GM12875 (cell line): ENCODE measurements around the gene UBE2F.
A peak's percentile ranks its signal among the peaks of the same experiment; 100 is the strongest.

ENCODE experiments used
- H3K4me3 ChIP-seq: one replicate; pipeline ENCODE4 v1.5.1; 2011; ENCODE audit warnings: low read depth, low read length, control low read depth
- TF ChIP-seq, protein P1 (sequence below): IDR thresholded peaks from 2 replicates; pipeline ENCODE4 v1.5.1; 2011; ENCODE audit warnings: low read depth, mild to moderate bottlenecking, control low read depth, inconsistent platforms, low read length, moderate library complexity, borderline replicate concordance; ENCODE audit not compliant: insufficient read depth

UBE2F gene

DNA sequence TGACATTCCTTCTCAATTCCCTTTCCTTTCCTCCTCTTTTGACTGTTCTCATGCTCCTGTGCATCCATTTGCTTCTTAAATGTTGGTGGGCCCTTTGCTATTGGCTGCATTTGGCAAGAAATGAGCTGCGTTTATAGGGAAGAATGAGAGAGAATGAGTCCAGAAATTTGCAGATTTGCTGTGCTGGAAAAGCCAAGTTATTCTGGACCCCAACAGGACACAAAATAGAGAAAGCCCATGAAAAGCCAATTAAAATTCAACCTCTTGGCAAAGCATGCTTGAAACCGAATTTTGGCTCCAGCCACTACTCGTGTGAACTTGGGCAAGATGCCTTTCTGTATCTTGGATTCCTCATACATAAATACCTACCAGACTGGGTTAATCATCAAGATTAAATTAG lies 92.7 kb downstream of the UBE2F start:
- TF ChIP-seq, protein P1, sequence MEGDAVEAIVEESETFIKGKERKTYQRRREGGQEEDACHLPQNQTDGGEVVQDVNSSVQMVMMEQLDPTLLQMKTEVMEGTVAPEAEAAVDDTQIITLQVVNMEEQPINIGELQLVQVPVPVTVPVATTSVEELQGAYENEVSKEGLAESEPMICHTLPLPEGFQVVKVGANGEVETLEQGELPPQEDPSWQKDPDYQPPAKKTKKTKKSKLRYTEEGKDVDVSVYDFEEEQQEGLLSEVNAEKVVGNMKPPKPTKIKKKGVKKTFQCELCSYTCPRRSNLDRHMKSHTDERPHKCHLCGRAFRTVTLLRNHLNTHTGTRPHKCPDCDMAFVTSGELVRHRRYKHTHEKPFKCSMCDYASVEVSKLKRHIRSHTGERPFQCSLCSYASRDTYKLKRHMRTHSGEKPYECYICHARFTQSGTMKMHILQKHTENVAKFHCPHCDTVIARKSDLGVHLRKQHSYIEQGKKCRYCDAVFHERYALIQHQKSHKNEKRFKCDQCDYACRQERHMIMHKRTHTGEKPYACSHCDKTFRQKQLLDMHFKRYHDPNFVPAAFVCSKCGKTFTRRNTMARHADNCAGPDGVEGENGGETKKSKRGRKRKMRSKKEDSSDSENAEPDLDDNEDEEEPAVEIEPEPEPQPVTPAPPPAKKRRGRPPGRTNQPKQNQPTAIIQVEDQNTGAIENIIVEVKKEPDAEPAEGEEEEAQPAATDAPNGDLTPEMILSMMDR, result no peak
- no peak overlapping the region for H3K4me3 ChIP-seq

DNA sequence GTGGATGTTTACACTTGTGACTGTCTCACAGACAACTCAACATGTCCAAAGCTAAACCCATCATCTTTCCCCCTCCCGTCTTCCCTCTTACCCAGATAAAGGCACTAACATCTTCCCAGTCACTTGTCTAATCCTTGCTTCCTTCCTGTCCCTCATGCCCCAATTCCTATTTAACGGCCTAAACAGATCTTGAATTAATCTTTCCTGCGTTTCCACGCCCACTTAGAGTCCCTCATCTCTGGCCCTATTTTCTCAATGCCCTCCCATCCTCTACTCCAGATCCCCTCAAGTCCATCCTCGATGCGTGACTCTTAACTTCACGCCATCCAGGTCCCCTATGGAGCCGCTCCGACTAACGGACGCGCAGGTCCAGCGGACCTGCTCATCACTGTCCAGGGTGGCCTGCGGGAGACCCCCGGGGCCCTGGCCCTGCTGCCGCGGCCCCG lies 93.3 kb downstream of the UBE2F start:
- TF ChIP-seq, protein P1, result no peak

DNA sequence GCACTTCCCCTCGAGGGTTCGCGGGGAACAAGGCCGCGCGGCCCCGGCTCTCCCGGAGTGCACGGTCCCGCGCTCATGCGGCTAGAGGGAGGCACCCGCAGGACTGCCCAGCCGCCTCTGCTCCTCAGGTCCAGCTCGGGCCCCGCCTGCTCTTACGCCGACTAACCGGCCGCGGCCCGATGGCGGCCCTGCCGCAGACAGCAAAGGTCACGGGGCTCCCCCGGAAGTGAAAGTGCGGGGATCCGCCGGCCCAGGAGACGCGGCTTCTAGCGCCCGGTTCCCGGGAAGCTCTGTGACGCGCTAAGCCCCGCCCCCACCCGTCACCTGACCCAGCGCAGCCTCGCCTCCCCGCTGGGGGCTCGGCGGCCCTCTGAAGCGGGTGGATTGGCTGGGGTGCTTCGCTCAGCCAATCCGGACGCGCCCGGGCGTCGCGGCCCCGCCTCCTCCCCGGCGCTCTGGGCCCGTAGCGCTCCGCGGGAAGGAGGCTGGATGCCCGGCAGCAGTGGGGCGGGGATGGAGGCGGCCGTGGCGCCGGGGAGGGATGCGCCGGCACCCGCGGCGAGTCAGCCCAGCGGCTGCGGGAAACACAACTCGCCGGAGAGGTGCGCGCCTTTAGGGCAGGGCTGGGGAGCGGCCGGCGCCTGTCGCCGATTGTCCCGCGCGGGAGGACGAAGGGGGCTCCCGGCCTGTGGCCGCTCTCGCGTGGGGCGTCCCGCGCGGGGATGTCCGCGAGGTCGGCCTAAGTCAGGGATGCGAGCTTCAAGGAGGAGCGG lies 93.9 kb downstream of the UBE2F start, which contains the start of gene SCLY:
Gene SCLY (plus strand): TSS at position 460 of the 773 bp plus-strand sequence. CDS start 54 bp downstream, at position 514.
- TF ChIP-seq, protein P1, result no peak

More for the DNA sequence above, 93.3 kb downstream of the UBE2F start:
- H3K4me3 ChIP-seq, result peak overlapping the region; percentile 82

DNA sequence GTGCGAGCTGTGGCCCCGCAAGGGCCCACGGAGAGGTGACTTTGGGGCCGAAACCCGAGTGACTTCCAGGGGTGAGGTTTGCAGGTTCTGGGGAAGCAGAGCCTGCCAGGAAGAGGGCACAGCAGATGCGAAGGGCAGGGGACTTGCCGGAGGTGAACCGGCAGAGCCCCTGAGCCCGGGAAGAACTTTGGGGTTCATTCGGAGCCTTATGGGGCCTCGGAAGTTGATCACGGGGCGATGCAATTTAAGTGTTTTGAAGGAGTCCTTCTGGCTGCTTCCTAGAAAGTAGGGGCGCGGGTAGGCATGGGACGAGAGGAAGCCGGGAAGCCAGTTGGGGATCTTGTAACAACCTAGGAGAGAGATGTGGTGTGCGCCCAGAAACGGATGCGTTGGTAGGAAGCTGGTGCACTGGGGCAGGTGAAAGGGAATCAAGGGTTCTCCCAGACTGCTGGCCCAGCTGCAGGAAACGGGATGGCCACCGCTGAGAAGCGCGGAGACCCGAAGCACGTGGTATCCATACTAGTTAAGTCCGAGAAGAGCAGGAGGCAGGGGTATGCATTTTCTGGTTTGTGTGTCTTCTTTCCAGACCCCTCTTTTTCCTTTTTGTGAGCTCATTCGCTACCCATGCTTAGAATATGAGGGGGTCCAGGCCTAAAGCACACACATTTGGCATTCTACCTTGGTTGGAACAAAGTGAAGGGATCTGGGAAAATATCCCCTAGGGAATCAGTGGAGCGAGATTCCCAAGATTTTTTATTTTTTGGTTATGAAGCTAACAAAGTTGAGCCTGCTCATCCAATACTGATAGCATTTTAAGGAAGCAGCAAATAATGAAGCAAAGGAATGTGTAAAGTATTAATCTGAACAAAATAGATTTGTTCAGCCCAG lies 94.7 kb downstream of the UBE2F start:
- TF ChIP-seq, protein P1, result no peak
- H3K4me3 ChIP-seq, result peak overlapping the region; percentile 91

More for the DNA sequence above, 93.9 kb downstream of the UBE2F start, which contains the start of gene SCLY:
- H3K4me3 ChIP-seq, result peak within 1 kb of the TSS; percentile 91

DNA sequence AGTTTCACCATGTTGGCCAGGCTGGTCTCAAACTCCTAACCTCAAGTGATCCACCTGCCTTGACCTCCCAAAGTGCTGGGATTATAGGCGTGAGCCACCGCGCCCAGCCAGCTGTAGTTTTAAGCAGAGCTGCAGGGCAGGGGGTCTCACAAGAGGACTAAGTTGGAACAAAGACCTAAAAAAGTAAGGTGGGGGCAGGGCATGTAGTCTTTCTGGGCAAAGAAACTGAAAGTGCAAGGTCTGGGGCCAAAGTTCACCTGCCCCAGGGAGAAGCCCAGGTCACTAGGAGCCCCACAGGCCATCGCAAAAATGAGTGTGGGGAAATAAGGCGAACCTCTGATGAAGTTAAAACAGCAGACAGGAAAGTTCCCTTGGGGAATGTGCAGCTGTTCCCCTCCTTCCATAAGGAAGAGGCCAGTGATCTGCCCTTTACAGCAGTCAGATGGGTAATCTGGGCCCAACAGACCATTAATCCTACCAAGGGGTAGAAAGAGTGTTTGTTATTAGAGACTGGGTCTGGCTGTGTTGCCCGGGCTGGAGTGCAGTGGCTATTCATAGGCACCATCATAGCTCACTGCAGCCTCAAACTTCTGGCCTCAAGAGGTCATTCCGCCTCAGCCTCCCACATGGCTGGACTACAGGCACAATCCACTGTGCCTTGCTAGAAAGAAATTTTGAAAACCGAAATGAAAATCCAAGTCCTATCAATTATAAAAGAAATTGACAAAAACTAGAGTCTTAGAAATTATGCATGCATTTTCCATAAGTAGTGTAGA lies 96.8 kb downstream of the UBE2F start:
- TF ChIP-seq, protein P1, result no peak
- H3K4me3 ChIP-seq, result no peak overlapping the region

DNA sequence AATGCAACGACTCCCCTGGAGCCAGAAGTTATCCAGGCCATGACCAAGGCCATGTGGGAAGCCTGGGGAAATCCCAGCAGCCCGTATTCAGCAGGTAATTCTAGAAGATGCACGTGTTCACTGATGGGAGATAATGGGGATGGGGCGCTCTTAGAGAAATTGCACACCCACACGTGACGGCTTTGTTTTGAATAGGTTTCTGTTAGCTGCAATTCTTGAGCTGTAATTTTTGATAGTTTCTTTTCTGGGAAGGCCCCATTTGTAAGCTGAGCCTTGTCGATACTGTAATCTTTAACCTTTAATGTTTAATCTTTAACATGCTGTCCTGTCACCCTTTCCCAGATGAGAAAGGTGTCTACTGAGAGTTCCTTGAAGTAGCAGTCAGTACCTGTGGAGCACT lies 97.6 kb downstream of the UBE2F start:
- H3K4me3 ChIP-seq, result no peak overlapping the region
- TF ChIP-seq, protein P1, result no peak
